CD4-positive, alpha-beta memory T cell (primary cell): ENCODE data around the gene ARHGAP22. TPM values are rescaled to one million over a fixed set of nuclear protein-coding genes. Genes with fewer than 3 reads are reported as not detected.

Source experiments
- CTCF ChIA-PET: fragments of 350-600 bp; sonication (Branson Sonifier 250); formaldehyde crosslinking; loops from one replicate; lab custom pipeline; 2021; ENCODE audit warnings: inconsistent platforms; ENCODE audit not compliant: partially characterized antibody; lab: Charles Lee
- POLR2A ChIA-PET: fragments of 350-600 bp; sonication (Branson Sonifier 250); formaldehyde crosslinking; loops from one replicate; lab custom pipeline; 2021; ENCODE audit not compliant: partially characterized antibody; lab: Charles Lee
- DNase-seq, 5 donors: peaks; one replicate each; pipeline versions ENCODE4 v3.0.0 to v3.0.0-alpha.2; 2020 to 2022; ENCODE audit warnings: mixed read lengths in 1 of 5
- H3K27ac ChIP-seq: one replicate; pipeline ENCODE4 v1.7.0; 2013; ENCODE audit warnings: low read depth, low read length
- H3K27me3 ChIP-seq: 2 replicates; pipeline ENCODE4 v1.7.0; 2013; ENCODE audit warnings: mild to moderate bottlenecking, low read length, moderate library complexity; ENCODE audit not compliant: insufficient read depth
- H3K36me3 ChIP-seq: 2 replicates; pipeline ENCODE4 v1.7.0; 2013; ENCODE audit warnings: mild to moderate bottlenecking, low read length, moderate library complexity; ENCODE audit not compliant: insufficient read depth
- H3K4me1 ChIP-seq: 2 replicates; pipeline ENCODE4 v1.7.0; 2013; ENCODE audit warnings: mild to moderate bottlenecking, low read length, moderate library complexity; ENCODE audit not compliant: insufficient read depth
- H3K4me3 ChIP-seq, 2 donors: one replicate each; pipeline ENCODE4 v1.7.0; 2013; ENCODE audit warnings: low read length in 2 of 2, mild to moderate bottlenecking in 1 of 2
- H3K9me3 ChIP-seq, 2 donors: one replicate each; pipeline ENCODE4 v1.7.0; 2013; ENCODE audit warnings: low read length in 2 of 2, control low read depth in 1 of 2; ENCODE audit not compliant: control insufficient read depth in 1 of 2
- H3K27ac Mint-ChIP-seq, 7 donors: one replicate each; pipeline ENCODE4 v1.8.0; 2020 to 2021; ENCODE audit warnings: mixed read lengths in 7 of 7, mild to moderate bottlenecking in 6 of 7, inconsistent platforms in 3 of 7, moderate library complexity in 3 of 7
- H3K27me3 Mint-ChIP-seq, 2 donors: one replicate each; pipeline ENCODE4 v1.8.0; 2020 to 2021; ENCODE audit warnings: mixed read lengths in 2 of 2
- H3K36me3 Mint-ChIP-seq, 2 donors: one replicate each; pipeline ENCODE4 v1.8.0; 2020 to 2021; ENCODE audit warnings: mixed read lengths in 2 of 2, inconsistent platforms in 1 of 2, mild to moderate bottlenecking in 1 of 2
- H3K4me1 Mint-ChIP-seq, 4 donors: one replicate each; pipeline ENCODE4 v1.8.0; 2020 to 2021; ENCODE audit warnings: mixed read lengths in 4 of 4, mild to moderate bottlenecking in 1 of 4
- H3K4me3 Mint-ChIP-seq, 8 donors: one replicate each; pipeline ENCODE4 v1.8.0; 2020 to 2021; ENCODE audit warnings: mixed read lengths in 8 of 8, mild to moderate bottlenecking in 7 of 8, moderate library complexity in 6 of 8, inconsistent platforms in 3 of 8
- H3K9me3 Mint-ChIP-seq, 8 donors: one replicate each; pipeline ENCODE4 v1.8.0; 2020 to 2021; ENCODE audit warnings: mixed read lengths in 8 of 8, mild to moderate bottlenecking in 5 of 8, inconsistent platforms in 3 of 8, moderate library complexity in 1 of 8
- intact Hi-C: fragments of 100-400 bp; cut with micrococcal nuclease; formaldehyde crosslinking; loops from one replicate; pipeline ENCODE4 v1.15.1; 2023
- polyA plus RNA-seq, 2 donors: library from polyadenylated mRNA; unstranded; fragments of 300-500 nt; fragmentation: Illumina TruSeq; gene quantifications; one replicate each; pipeline ENCODE4 v1.2.3, GENCODE V29; 2021
- total RNA-seq, 2 experiments: library from RNA; stranded (reverse); gene quantifications; one replicate each; pipeline ENCODE4 v1.2.3, GENCODE V29; 2021

Gene ARHGAP22
- total and polyA plus RNA-seq, 4 experiments from 2014 or later, result 0.20 to 0.83 TPM; not detected in 2

GRCh38 chr10:48587101-48587500, 17.8 kb downstream of the ARHGAP22 start:
- DNase-seq, result no peak
- Histone ChIP-seq H3K4me1 (no peaks in the 10 kb centered on the region), H3K4me3 (no peak overlapping the region), H3K36me3 (no peaks in the 10 kb centered on the region), H3K27ac (no peak overlapping the region), H3K9me3 (no peaks in the 10 kb centered on the region), H3K27me3 (no peaks in the 10 kb centered on the region)
- no peaks in the 10 kb centered on the region for H3K4me1 Mint-ChIP-seq
- ChIA-PET POLR2A (no interaction called here), CTCF (no interaction called here)
- H3K27me3 Mint-ChIP-seq, result peaks cover 0 to 4% of the 10 kb centered on the region in 2 donors
- H3K27ac Mint-ChIP-seq, result no peak overlapping the region
- intact Hi-C loops, result no loop called here
- no peaks in the 10 kb centered on the region for H3K36me3 Mint-ChIP-seq
- H3K4me3 Mint-ChIP-seq, result no peak overlapping the region
- peaks cover 0 to 7% (median under 1%) of the 10 kb centered on the region in 8 donors for H3K9me3 Mint-ChIP-seq

GRCh38 chr10:48582970-48583369, 21.9 kb downstream of the ARHGAP22 start:
- intact Hi-C loops, result no loop called here
- Histone ChIP-seq H3K27ac (no peak overlapping the region), H3K9me3 (no peaks in the 10 kb centered on the region), H3K36me3 (no peaks in the 10 kb centered on the region), H3K4me1 (no peaks in the 10 kb centered on the region), H3K27me3 (no peaks in the 10 kb centered on the region), H3K4me3 (no peak overlapping the region)
- Mint-ChIP-seq H3K4me1 (no peaks in the 10 kb centered on the region), H3K4me3 (no peak overlapping the region), H3K9me3 (peaks cover 0 to 7% (median under 1%) of the 10 kb centered on the region in 8 donors), H3K27ac (no peak overlapping the region), H3K27me3 (peaks cover 4 to 5% of the 10 kb centered on the region in 2 donors), H3K36me3 (no peaks in the 10 kb centered on the region)
- DNase-seq, result no peak
- ChIA-PET CTCF (no interaction called here), POLR2A (no interaction called here)

- ChIA-PET CTCF (no interaction called here), POLR2A (no interaction called here)
- intact Hi-C loops, result no loop called here
- H3K36me3 ChIP-seq, result no peaks in the 10 kb centered on the region
- peaks cover 0 to 3% (median 0%) of the 10 kb centered on the region in 8 donors for H3K9me3 Mint-ChIP-seq
- H3K27me3 ChIP-seq, result no peaks in the 10 kb centered on the region
- H3K4me1 Mint-ChIP-seq, result no peaks in the 10 kb centered on the region
- H3K36me3 Mint-ChIP-seq, result no peaks in the 10 kb centered on the region
- H3K4me3 Mint-ChIP-seq, result no peak overlapping the region
- H3K27ac Mint-ChIP-seq, result no peak overlapping the region
- H3K27ac ChIP-seq, result no peak overlapping the region
- no peaks in the 10 kb centered on the region for H3K4me1 ChIP-seq
- DNase-seq, result no peak
- H3K4me3 ChIP-seq, result no peak overlapping the region
- peaks cover 6 to 7% of the 10 kb centered on the region in 2 donors for H3K27me3 Mint-ChIP-seq
- no peaks in the 10 kb centered on the region for H3K9me3 ChIP-seq
Measured at GRCh38 chr10:48580236-48580635, 24.6 kb downstream of the ARHGAP22 start.

- Mint-ChIP-seq H3K27me3 (peaks cover 6 to 7% of the 10 kb centered on the region in 2 donors), H3K27ac (no peak overlapping the region), H3K4me3 (no peak overlapping the region), H3K36me3 (no peaks in the 10 kb centered on the region), H3K4me1 (no peaks in the 10 kb centered on the region), H3K9me3 (no peaks in the 10 kb centered on the region)
- intact Hi-C loops, result no loop called here
- POLR2A ChIA-PET, result no interaction called here
- Histone ChIP-seq H3K27ac (no peak overlapping the region), H3K9me3 (no peaks in the 10 kb centered on the region), H3K4me3 (no peak overlapping the region), H3K27me3 (no peaks in the 10 kb centered on the region), H3K36me3 (no peaks in the 10 kb centered on the region), H3K4me1 (no peaks in the 10 kb centered on the region)
- no peak for DNase-seq
- CTCF ChIA-PET, result no interaction called here
Measured at GRCh38 chr10:48579251-48579960, 25.5 kb downstream of the ARHGAP22 start.

- H3K27ac Mint-ChIP-seq, result no peak overlapping the region
- H3K36me3 Mint-ChIP-seq, result no peaks in the 10 kb centered on the region
- H3K4me3 Mint-ChIP-seq, result no peak overlapping the region
- no peaks in the 10 kb centered on the region for H3K9me3 Mint-ChIP-seq
- Histone ChIP-seq H3K4me1 (no peaks in the 10 kb centered on the region), H3K4me3 (no peak overlapping the region), H3K36me3 (no peaks in the 10 kb centered on the region), H3K27me3 (no peaks in the 10 kb centered on the region), H3K27ac (no peak overlapping the region), H3K9me3 (no peaks in the 10 kb centered on the region)
- ChIA-PET CTCF (no interaction called here), POLR2A (no interaction called here)
- no peak for DNase-seq
- H3K27me3 Mint-ChIP-seq, result peaks cover 6 to 7% of the 10 kb centered on the region in 2 donors
- intact Hi-C loops, result no loop called here
- H3K4me1 Mint-ChIP-seq, result no peaks in the 10 kb centered on the region
Measured at GRCh38 chr10:48577158-48577557, 27.7 kb downstream of the ARHGAP22 start.

GRCh38 chr10:48576501-48576900, 28.4 kb downstream of the ARHGAP22 start:
- CTCF ChIA-PET, result no interaction called here
- Histone ChIP-seq H3K36me3 (no peaks in the 10 kb centered on the region), H3K4me1 (no peaks in the 10 kb centered on the region), H3K4me3 (no peak overlapping the region), H3K27ac (no peak overlapping the region), H3K9me3 (no peaks in the 10 kb centered on the region), H3K27me3 (no peaks in the 10 kb centered on the region)
- Mint-ChIP-seq H3K36me3 (no peaks in the 10 kb centered on the region), H3K4me3 (no peak overlapping the region), H3K27ac (no peak overlapping the region), H3K27me3 (peaks cover 6 to 7% of the 10 kb centered on the region in 2 donors), H3K9me3 (no peaks in the 10 kb centered on the region), H3K4me1 (no peaks in the 10 kb centered on the region)
- intact Hi-C loops, result no loop called here
- DNase-seq, result no peak
- POLR2A ChIA-PET, result no interaction called here

GRCh38 chr10:48575901-48576300, 29.0 kb downstream of the ARHGAP22 start:
- CTCF ChIA-PET, result no interaction called here
- no peaks in the 10 kb centered on the region for H3K4me1 Mint-ChIP-seq

More at GRCh38 chr10:48575901-48576300, 29.0 kb downstream of the ARHGAP22 start:
- no peak overlapping the region for H3K27ac Mint-ChIP-seq
- Histone ChIP-seq H3K4me1 (no peaks in the 10 kb centered on the region), H3K4me3 (no peak overlapping the region), H3K36me3 (no peaks in the 10 kb centered on the region), H3K27me3 (no peaks in the 10 kb centered on the region), H3K27ac (no peak overlapping the region), H3K9me3 (no peaks in the 10 kb centered on the region)
- POLR2A ChIA-PET, result no interaction called here
- peaks cover 6 to 7% of the 10 kb centered on the region in 2 donors for H3K27me3 Mint-ChIP-seq
- DNase-seq, result no peak
- no peaks in the 10 kb centered on the region for H3K9me3 Mint-ChIP-seq
- H3K4me3 Mint-ChIP-seq, result no peak overlapping the region
- intact Hi-C loops, result no loop called here
- no peaks in the 10 kb centered on the region for H3K36me3 Mint-ChIP-seq
